NCI-H2227 treated with DMSO at 0.1 percent for 48 hours (cell line): ENCODE measurements around the gene SLC38A10.
"Not testable (repeated sequence)": the region's sequence is repeated elsewhere in the genome, so short reads cannot be mapped to it uniquely, and the experiment has no call there.

Source experiments
- DNase-seq: peaks from one replicate; lab custom pipeline; 2025; lab: John Stamatoyannopoulos, UW

Gene SLC38A10

GRCh38 chr17:81312624-81313325 is 17.7 kb upstream of the SLC38A10 start:
- no peak for DNase-seq

- no peak for DNase-seq
Measured at GRCh38 chr17:81311946-81312345, 16.8 kb upstream of the SLC38A10 start.

GRCh38 chr17:81310949-81311550 is 15.9 kb upstream of the SLC38A10 start:
- DNase-seq: no peak

DNA sequence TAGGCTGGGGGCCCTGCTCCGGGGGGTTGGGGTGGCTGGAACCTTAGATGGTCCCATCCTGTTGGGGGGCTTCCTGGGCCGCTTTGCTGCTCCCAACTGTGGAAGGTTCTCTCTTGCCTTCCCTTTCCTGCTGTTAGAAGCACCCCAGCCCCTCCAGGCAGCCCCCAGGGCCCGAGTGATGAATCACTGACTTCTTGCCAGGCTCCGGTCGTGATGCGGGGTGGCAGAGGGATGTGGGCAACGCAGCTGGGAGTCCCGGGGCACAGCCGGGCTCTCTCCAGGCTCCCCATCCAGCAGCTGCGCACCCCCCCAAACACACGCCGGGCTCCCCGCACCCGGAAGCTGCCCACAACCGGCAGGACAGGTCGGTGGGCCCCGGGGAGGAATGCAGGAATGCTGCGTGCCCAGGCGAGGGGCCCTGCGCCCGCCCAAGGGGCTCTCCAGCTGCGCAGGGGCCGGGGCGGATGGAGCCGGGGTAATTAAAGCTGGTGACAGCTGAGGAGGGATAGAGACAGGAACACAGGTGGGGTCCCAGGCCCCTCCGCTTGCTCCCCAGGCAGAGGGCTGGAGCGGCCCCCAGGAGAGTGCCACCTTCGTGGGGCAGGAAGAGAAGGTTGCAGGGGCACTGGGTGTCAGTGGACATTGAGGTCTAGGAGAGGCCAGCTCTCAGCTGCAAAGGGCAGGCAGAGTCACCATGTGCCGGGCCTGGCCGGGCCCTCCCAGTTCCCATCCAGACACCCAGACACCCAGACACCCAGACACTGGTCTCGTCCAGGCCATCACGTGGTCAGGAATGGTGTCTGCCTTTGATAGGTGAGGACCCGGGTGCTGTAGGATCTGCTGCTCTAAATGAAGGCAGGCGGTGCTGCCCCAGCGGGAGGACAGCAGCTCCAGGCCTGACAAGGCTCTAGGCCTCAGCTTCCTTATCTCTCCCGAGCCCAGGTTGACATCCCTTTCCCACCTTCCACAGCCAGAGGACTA is 15.0 kb upstream of the SLC38A10 start:
- no peak for DNase-seq

- DNase-seq: no peak
Measured at GRCh38 chr17:81309140-81309858, 14.2 kb upstream of the SLC38A10 start.

DNA sequence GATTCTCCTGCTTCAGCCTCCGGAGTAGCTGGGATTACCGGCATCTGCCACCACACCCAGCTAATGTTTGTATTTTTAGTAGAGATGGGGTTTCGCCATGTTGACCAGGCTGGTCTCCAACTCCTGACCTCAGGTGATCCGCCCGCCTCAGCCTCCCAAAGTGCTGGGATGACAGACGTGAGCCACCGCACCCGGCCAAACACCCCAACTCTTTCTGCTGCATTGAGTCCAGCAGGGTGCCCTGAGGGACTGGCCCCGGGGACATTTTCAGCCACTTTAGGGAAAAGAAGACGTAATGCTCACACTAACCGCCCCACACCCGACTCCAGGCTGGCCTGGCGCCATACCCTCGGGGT is 13.7 kb upstream of the SLC38A10 start:
- DNase-seq: not testable (repeated sequence)

- no peak for DNase-seq
Measured at GRCh38 chr17:81307636-81308560, 12.8 kb upstream of the SLC38A10 start.

GRCh38 chr17:81306898-81307510 is 11.9 kb upstream of the SLC38A10 start:
- DNase-seq: no peak

- DNase-seq: no peak
Measured at GRCh38 chr17:81306491-81306890, 11.4 kb upstream of the SLC38A10 start.

- no peak for DNase-seq
Measured at GRCh38 chr17:81305051-81305630, 10.0 kb upstream of the SLC38A10 start.

DNA sequence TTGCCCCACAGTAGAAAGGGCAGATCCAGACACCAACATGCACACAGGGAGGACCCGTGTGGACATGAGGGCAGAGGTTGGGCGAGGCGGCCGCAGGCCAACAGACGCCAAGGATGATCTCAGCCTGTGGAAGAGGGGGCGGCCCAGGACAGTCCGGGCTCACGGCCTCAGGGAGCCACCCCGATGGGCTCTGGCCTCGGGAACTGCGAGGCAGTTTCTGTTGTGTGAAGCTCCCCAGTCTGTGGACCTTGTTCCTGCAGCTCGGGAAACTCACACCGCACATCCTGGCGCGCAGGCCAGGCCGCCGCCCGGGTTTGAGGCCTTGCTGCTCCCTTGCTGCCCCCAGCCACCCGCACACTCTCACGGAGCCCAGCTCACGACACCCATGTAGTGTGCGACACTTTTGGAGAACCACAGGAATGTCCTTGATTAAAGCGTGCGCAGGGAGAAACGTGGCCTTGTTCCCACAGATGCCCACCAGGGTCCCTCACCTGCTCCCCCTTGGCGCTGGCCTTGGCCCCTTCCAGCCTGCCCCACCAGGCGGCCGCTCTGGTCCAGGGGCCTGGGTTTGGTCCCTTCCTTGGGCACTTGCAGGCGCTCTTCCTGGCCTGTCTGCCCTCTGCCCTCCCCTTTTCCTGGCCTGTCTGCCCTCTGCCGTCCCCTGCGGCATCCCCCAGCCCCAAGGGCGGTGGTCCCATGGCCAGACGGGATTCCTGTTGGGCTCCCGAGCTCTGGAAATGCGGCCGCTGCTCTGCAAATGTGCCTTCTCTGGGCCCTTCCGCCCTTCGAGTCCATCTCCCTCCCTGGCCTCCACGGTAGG is 9.3 kb upstream of the SLC38A10 start:
- DNase-seq: no peak

GRCh38 chr17:81303385-81303784 is 8.3 kb upstream of the SLC38A10 start:
- DNase-seq: no peak

DNA sequence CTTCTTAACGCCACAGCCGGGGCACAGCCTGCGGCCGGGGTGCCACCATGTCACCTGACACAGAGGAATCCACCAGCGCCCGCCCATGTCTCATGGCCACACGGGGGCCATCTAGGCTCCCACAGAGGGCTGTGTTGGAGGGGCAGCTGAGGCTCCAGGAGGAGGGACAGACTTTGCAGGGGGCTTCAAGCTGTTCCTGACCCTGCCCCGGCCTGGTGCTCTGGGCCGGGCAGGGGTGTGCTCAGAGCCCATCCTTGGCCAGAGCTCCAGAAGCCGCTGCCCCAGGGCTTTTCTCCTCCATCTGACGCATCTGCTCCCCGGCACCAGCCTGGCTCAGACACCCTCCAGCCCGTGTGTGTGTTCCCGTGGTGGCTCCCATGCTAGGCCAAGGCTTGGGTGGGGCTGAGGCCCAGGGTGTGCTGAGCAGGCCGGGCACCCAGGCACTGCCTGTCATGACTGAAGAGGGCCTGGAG is 7.8 kb upstream of the SLC38A10 start:
- no peak for DNase-seq

- DNase-seq: no peak
Measured at GRCh38 chr17:81302324-81302723, 7.2 kb upstream of the SLC38A10 start.

DNA sequence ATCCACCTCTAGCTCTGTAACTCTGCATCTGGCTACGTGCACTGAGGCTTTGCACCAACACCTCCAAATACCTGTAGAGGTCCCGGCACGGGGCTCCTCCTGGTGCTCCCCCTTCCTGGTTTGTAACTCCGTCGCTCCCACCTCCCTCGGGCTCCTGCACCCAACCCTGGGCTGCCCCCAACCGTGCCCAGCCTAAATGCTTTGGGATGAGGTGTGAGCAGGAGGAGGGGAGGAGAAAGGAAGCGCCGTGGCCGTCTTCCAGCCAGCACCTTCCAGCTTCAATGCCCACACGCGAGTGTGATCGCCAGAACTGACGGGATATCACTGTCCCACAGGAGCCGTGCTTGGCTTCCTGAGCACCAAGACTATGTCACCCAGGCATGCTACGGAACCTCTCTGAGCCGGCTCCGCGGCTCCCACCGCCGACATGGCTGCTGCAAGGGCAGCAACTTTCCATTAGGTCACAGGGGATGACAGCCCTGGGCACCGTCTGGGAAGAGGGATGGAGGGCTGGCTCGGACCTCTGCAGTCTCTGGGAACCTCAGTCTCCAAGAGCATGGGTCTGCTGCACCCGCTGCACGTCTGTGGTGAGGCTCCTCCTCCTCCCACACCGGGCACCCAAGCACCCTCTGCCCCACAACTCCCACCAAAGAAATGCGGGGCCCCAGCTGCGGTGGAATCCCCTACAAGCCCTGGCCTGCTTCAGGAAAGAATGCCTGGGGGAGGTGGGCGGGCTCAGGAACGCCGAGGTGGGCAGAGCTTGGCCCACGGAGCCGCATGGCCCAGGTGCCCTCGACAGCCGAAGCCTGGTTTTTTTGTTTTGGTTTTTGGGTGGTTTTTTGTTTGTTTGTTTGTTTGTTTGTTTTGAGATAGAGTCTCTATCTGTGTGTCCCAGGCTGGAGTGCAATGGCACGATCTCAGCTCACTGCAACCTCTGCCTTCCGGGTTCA is 6.4 kb upstream of the SLC38A10 start:
- no peak for DNase-seq

DNA sequence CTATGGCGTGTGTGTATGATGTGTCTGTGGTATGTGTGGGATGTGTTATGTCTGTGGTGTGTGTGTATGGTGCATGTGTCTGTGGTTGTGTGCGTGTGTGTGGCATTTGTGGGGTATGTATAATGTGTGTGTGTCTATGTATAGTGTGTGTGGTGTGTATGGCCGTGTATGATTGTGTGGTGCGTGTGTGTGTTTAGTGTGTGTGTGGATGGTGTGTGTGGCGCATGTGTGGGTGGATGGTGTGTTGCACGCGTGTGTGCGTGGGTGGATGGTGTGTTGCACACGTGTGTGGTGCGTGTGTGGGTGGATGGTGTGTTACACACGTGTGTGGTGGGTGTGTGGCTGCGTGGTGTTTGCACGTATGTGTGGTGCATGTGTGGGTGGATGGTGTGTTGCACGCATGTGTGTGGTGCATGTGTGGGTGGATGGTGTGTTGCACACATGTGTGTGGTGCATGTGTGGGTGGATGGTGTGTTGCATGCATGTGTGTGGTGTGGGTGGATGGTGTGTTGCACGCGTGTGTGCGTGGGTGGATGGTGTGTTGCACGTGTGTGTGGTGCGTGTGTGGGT is 5.6 kb upstream of the SLC38A10 start:
- DNase-seq: no peak

DNA sequence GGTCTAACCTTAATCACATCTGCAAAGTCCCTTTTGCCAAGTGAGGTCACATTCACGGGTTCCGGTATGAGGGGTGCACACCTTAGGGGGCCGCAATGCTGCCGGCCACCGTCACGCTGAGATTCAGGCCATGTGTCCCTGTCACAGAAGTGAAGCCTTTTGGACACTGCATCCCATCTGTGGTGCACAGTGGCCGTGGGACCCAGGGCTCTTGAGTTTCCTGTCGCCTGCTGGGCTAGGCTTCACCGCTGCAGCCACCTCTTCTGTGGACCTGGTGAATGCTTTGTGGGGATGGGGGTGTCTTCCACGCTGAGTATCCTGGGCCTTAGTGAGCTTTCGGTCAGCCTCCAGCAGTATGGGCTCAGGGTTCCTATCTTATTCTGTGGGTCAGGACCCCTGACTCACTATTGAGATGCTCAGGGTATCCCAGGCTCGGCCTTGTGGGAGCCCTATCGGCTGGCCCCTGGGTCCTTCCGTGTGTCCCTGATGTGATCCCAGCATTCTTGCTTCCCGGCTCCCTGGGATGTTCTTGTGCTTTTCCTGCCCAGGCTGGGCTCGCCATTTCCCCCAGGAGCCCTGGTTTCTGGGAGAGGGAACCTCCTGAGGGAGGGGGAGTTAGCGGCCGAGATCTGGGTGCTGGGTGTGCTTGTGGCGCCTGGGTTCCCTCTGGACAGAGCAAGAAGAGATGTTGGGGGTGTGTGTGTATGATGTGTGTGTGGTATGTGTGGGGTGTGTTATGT is 4.9 kb upstream of the SLC38A10 start:
- no peak for DNase-seq
